OCI-LY3 (cell line): ENCODE measurements around the gene KDELR1.

Experiments used
- H2AFZ ChIP-seq: fragments of 200-600, 300-600 bp; shearing (Covaris generic); 2 replicates; pipeline ENCODE4 v1.6.0; 2014; ENCODE audit warnings: antibody characterized with exemption, low read depth, low read length
- H3K27ac ChIP-seq: fragments of 200-600, 300-600 bp; sonication (generic); 2 replicates; pipeline ENCODE4 v1.5.1; 2014; ENCODE audit warnings: mild to moderate bottlenecking, low read length, moderate library complexity, mixed read lengths
- H3K27me3 ChIP-seq: fragments of 200-600, 300-600 bp; sonication (generic); 2 replicates; pipeline ENCODE4 v1.6.1; 2014; ENCODE audit warnings: low read depth, low read length, mixed read lengths
- H3K36me3 ChIP-seq: fragments of 200-600, 300-600 bp; sonication (generic); replicated peaks from 2 replicates; pipeline ENCODE3; 2014; ENCODE audit warnings: low read depth, low read length, mixed read lengths
- H3K4me1 ChIP-seq: fragments of 300-600, 200-600 bp; sonication (generic); 2 replicates; pipeline ENCODE4 v1.6.1; 2014; ENCODE audit warnings: low read length, mixed read lengths
- H3K4me2 ChIP-seq: fragments of 200-600, 300-600 bp; sonication (generic); 2 replicates; pipeline ENCODE4 v1.6.1; 2014; ENCODE audit warnings: low read length, mixed read lengths
- H3K4me3 ChIP-seq: fragments of 300-600, 200-600 bp; sonication (generic); 2 replicates; pipeline ENCODE4 v1.5.1; 2014; ENCODE audit warnings: antibody characterized with exemption, mild to moderate bottlenecking, low read length, moderate library complexity
- H3K79me2 ChIP-seq: fragments of 300-600, 200-600 bp; shearing (Covaris generic); 2 replicates; pipeline ENCODE4 v1.6.1; 2014; ENCODE audit warnings: mild to moderate bottlenecking, low read length, mixed read lengths
- H3K9ac ChIP-seq: fragments of 300-600, 200-600 bp; shearing (Covaris generic); 2 replicates; pipeline ENCODE4 v1.6.0; 2014; ENCODE audit warnings: mild to moderate bottlenecking, low read length, moderate library complexity
- H3K9me3 ChIP-seq: fragments of 200-600, 300-600 bp; shearing (Covaris generic); 2 replicates; pipeline ENCODE4 v1.6.1; 2014; ENCODE audit warnings: low read length, mixed read lengths; ENCODE audit not compliant: insufficient read depth
- H4K20me1 ChIP-seq: fragments of 200-600, 300-600 bp; sonication (generic); 2 replicates; pipeline ENCODE4 v1.6.1; 2016; ENCODE audit warnings: low read length, mixed read lengths; ENCODE audit not compliant: insufficient read depth
- EZH2phosphoT487 ChIP-seq: fragments of 200-600 bp; shearing (Covaris generic); IDR thresholded peaks from 2 replicates; pipeline ENCODE4 v1.6.1; 2018; ENCODE audit warnings: antibody characterized with exemption, mixed run types, low read depth
- TF ChIP-seq, protein P1 (sequence below): fragments of 200-600, 300-600 bp; sonication (generic); IDR thresholded peaks from 2 replicates; pipeline ENCODE4 v1.5.1; 2014; ENCODE audit warnings: antibody characterized with exemption, low read length, low read depth

KDELR1 gene

DNA sequence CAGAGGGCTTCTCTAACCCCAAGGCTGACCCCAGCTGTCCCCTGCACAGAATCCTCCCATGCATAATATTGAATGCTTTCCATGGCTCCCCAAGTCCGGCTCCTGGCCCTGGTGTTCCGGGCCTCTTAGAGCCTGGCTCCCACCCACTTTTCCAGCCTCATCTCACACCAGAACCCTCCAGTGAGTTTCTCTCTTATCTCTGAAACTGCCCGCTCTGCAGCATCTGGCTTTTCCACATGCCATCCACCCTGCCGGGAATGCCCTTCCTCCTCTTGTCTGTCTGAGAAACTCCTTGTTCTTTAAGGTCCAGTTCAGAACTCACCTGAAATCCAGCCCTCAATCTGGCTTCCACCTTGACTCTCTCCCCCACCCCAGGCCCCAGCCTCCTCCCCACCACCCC is 20.4 kb downstream of the KDELR1 start:
- H3K9ac ChIP-seq, result no peak overlapping the region
- H3K4me2 ChIP-seq, result no peak overlapping the region
- H3K4me1 ChIP-seq, result no peaks in the 10 kb centered on the region
- no peak overlapping the region for H3K4me3 ChIP-seq
- no peak for TF ChIP-seq EZH2phosphoT487
- TF ChIP-seq, protein P1, sequence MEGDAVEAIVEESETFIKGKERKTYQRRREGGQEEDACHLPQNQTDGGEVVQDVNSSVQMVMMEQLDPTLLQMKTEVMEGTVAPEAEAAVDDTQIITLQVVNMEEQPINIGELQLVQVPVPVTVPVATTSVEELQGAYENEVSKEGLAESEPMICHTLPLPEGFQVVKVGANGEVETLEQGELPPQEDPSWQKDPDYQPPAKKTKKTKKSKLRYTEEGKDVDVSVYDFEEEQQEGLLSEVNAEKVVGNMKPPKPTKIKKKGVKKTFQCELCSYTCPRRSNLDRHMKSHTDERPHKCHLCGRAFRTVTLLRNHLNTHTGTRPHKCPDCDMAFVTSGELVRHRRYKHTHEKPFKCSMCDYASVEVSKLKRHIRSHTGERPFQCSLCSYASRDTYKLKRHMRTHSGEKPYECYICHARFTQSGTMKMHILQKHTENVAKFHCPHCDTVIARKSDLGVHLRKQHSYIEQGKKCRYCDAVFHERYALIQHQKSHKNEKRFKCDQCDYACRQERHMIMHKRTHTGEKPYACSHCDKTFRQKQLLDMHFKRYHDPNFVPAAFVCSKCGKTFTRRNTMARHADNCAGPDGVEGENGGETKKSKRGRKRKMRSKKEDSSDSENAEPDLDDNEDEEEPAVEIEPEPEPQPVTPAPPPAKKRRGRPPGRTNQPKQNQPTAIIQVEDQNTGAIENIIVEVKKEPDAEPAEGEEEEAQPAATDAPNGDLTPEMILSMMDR, result no peak
- no peak overlapping the region for H3K27ac ChIP-seq
- no peaks in the 10 kb centered on the region for H3K9me3 ChIP-seq
- H3K79me2 ChIP-seq, result no peaks in the 10 kb centered on the region
- H2AFZ ChIP-seq, result no peak overlapping the region
- H3K36me3 ChIP-seq, result no peaks in the 10 kb centered on the region
- no peaks in the 10 kb centered on the region for H3K27me3 ChIP-seq
- no peaks in the 10 kb centered on the region for H4K20me1 ChIP-seq

DNA sequence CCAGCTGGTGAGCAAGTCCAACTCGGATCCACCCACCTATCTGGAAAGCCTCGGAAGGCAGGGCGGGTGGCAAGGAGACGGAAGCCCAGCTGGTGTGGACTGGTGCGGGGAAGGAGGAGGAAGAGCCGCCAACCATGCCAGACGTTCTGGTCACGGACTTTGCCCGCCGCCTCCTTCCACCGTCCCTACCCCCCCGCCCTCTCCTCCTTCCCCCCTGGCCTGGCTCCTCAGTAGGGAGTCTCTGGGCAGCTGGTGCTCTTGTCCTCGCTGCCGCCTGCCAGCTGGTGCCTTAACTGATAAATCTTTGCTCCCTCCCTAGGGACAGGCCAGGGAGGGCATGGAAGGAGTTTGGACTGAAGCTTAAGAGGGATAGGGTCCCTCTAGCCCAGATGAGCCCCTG is 22.4 kb downstream of the KDELR1 start:
- Histone ChIP-seq H3K4me3 (no peak overlapping the region), H3K27me3 (no peaks in the 10 kb centered on the region), H2AFZ (no peak overlapping the region), H3K9me3 (no peaks in the 10 kb centered on the region), H3K27ac (no peak overlapping the region), H3K4me1 (peaks cover 8% of the 10 kb centered on the region), H4K20me1 (no peaks in the 10 kb centered on the region), H3K79me2 (no peaks in the 10 kb centered on the region), H3K9ac (no peak overlapping the region), H3K36me3 (no peaks in the 10 kb centered on the region), H3K4me2 (no peak overlapping the region)
- TF ChIP-seq EZH2phosphoT487, result no peak

DNA sequence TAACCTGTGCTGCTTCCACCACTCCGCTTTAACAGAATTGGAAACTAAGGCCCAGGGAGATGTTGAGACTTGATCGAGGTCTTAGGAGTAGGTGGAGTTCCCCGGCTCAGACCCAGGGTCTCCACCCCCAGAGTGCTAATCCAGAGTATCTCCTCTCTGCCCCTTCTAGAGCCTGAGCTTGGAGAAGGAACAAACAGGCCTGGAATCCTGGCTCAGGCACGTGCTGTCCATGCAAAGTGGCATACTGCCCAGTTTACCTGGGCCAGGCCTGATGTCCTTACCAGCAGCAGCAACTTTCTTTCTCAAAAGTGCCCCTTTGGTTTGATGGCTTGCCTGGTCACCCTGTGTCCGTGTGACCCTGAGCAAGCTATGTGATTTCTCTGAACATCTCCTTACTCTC is 23.5 kb downstream of the KDELR1 start:
- H3K79me2 ChIP-seq, result no peaks in the 10 kb centered on the region
- no peaks in the 10 kb centered on the region for H3K9me3 ChIP-seq
- H3K9ac ChIP-seq, result no peak overlapping the region
- H3K4me1 ChIP-seq, result peaks cover 9% of the 10 kb centered on the region
- H3K36me3 ChIP-seq, result no peaks in the 10 kb centered on the region
- TF ChIP-seq EZH2phosphoT487, result no peak
- TF ChIP-seq, protein P1, result no peak
- H2AFZ ChIP-seq, result no peak overlapping the region
- H3K27ac ChIP-seq, result no peak overlapping the region
- H3K4me3 ChIP-seq, result no peak overlapping the region
- no peak overlapping the region for H3K4me2 ChIP-seq
- no peaks in the 10 kb centered on the region for H3K27me3 ChIP-seq
- no peaks in the 10 kb centered on the region for H4K20me1 ChIP-seq

DNA sequence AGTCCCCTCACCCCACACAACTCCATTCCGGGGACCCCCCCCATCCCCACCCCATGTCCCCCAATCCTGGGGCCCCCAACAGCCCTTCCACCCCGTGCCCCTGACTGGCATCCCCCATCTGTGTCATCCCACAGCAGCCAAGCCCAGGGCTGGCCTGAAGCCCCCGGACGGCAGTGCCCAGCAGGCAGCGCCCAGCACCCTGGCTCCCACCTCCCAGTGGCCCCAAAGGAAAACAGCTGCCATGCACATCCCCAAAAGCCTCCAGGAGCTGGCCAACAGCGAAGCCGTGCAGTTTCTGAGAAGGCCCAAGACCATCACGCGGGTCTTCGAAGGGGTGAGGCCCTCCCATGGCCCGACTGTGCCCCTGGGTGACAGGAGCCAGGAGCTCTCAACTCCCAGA is 25.7 kb downstream of the KDELR1 start:
- TF ChIP-seq, protein P1, result no peak
- no peak for TF ChIP-seq EZH2phosphoT487
- Histone ChIP-seq H3K4me3 (no peak overlapping the region), H3K4me1 (peaks cover 13% of the 10 kb centered on the region), H3K4me2 (no peak overlapping the region), H3K27me3 (no peaks in the 10 kb centered on the region), H3K9me3 (no peaks in the 10 kb centered on the region), H3K9ac (no peak overlapping the region), H2AFZ (no peak overlapping the region), H3K79me2 (no peaks in the 10 kb centered on the region), H3K27ac (no peak overlapping the region), H3K36me3 (peaks cover 4% of the 10 kb centered on the region), H4K20me1 (no peaks in the 10 kb centered on the region)
